Measurements from ENCODE around the gene CD101.

CD101 gene

DNA sequence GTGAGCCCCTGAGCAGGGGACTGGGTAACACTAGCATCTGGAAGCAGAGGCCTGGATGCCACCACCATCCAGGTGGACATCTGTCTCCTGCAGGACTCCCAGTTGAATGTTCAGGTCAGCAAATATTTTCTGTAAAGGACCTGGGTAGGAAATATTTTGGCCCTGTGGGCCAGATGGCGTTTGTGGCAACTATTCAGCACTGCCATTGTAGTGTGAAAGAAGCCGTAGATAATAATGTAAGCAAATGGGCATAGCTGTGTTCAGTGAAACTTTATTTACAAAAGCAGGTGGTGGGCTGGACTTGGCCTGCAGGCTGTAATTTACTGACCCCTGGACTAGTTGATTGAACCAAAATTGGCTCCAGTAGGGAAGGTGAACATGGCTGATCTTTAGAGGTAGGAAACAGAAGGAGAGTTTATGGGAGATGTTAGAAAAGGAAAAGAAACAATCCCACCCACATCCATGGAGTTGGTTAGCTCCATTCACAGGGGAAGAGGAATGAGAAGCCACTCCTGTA is 20.0 kb upstream of the CD101 start:
- Histone ChIP-seq H3K27ac (ENCODE audit: poor library complexity, severe bottlenecking) (no peak overlapping the region), H3K4me3 (ENCODE audit: severe bottlenecking) (no peak overlapping the region), H3K9me3 (ENCODE audit: severe bottlenecking) (no peaks in the 10 kb centered on the region), H3K4me1 (ENCODE audit: insufficient read depth, poor library complexity, severe bottlenecking) (no peaks in the 10 kb centered on the region), H3K36me3 (ENCODE audit: low read depth) (peaks cover 27% of the 10 kb centered on the region), H3K27me3 (ENCODE audit: insufficient read depth, poor library complexity, severe bottlenecking) (no peaks in the 10 kb centered on the region)
- ATAC-seq (ENCODE audit: low read depth) (no peak), DNase-seq (ENCODE audit: low spot score) (no peak)
- TF ChIP-seq, protein P1, sequence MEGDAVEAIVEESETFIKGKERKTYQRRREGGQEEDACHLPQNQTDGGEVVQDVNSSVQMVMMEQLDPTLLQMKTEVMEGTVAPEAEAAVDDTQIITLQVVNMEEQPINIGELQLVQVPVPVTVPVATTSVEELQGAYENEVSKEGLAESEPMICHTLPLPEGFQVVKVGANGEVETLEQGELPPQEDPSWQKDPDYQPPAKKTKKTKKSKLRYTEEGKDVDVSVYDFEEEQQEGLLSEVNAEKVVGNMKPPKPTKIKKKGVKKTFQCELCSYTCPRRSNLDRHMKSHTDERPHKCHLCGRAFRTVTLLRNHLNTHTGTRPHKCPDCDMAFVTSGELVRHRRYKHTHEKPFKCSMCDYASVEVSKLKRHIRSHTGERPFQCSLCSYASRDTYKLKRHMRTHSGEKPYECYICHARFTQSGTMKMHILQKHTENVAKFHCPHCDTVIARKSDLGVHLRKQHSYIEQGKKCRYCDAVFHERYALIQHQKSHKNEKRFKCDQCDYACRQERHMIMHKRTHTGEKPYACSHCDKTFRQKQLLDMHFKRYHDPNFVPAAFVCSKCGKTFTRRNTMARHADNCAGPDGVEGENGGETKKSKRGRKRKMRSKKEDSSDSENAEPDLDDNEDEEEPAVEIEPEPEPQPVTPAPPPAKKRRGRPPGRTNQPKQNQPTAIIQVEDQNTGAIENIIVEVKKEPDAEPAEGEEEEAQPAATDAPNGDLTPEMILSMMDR (IDR thresholded peaks at IDR 0.05; ENCODE audit: poor library complexity, severe bottlenecking) = no peak

DNA sequence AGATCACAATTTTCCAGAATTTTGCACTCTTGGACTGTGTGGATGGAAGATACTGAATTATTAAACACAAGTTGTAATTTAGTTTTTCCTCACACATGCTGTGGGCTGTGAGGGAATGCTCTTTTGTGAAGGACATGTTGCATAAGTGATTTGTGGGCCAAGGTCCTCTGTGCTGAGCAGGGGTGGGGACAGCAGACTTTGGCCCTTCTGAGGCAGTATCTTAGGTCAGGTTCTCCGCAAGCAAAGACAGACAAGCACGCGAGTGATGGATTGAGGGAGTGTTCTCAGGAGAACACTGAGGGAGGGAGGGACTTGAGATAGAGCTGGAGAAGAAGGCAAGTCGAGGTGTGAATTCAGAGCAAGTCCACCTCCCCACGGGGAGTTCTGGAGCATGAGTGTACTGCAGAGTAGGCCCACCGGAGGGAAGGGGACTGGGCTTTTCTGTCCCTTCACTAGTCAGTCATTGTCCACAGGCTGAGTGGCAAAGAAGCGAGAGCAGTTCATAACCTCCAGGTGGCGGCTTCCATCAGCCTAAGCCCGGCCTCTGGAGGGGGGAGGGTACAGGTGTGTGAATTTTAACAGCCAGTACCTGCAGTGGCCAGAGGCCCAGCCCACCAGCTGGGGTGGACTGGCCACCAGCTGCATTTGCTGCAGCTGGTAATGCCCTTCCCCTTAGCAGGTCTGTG is 19.1 kb upstream of the CD101 start:
- TF ChIP-seq, protein P1 (IDR thresholded peaks at IDR 0.05; ENCODE audit: poor library complexity, severe bottlenecking) = no peak
- ATAC-seq (ENCODE audit: low read depth) = no peak
- Histone ChIP-seq H3K27ac (ENCODE audit: poor library complexity, severe bottlenecking) (no peak overlapping the region), H3K9me3 (ENCODE audit: severe bottlenecking) (no peaks in the 10 kb centered on the region), H3K4me1 (ENCODE audit: insufficient read depth, poor library complexity, severe bottlenecking) (no peaks in the 10 kb centered on the region), H3K27me3 (ENCODE audit: insufficient read depth, poor library complexity, severe bottlenecking) (no peaks in the 10 kb centered on the region), H3K4me3 (ENCODE audit: severe bottlenecking) (no peak overlapping the region), H3K36me3 (ENCODE audit: low read depth) (peaks cover 27% of the 10 kb centered on the region)
- no peak for DNase-seq (ENCODE audit: low spot score)

- Histone ChIP-seq H3K9me3 (ENCODE audit: severe bottlenecking) (no peaks in the 10 kb centered on the region), H3K27me3 (ENCODE audit: insufficient read depth, poor library complexity, severe bottlenecking) (no peaks in the 10 kb centered on the region), H3K4me3 (ENCODE audit: severe bottlenecking) (no peak overlapping the region), H3K4me1 (ENCODE audit: insufficient read depth, poor library complexity, severe bottlenecking) (no peaks in the 10 kb centered on the region), H3K36me3 (ENCODE audit: low read depth) (peaks cover 27% of the 10 kb centered on the region), H3K27ac (ENCODE audit: poor library complexity, severe bottlenecking) (no peak overlapping the region)
- no peak for DNase-seq (ENCODE audit: low spot score)
- TF ChIP-seq, protein P1 (IDR thresholded peaks at IDR 0.05; ENCODE audit: poor library complexity, severe bottlenecking) = no peak
- no peak for ATAC-seq (ENCODE audit: low read depth)
These were observed 18.4 kb upstream of the CD101 start for GRCh38 chr1:116983112-116983511.

DNA sequence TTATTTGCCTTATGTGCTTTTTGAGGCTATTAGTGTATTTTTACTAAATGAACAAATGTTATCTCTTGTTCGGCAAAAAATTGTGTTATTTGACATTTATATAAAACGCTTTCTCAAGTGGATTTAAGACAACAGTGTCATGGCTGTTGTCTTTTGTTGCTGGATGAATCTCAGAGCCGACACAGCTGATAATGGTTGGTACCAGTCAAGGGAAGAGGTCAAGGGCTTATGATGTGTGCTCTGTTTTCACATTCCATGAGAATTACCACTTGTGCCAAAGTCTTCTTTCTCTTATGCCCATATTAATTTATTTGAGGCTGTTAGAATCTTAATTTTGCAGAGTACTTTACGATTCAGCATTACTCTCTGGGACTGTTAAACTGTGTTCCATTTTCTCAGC is 17.9 kb upstream of the CD101 start:
- TF ChIP-seq, protein P1 (IDR thresholded peaks at IDR 0.05; ENCODE audit: poor library complexity, severe bottlenecking) = no peak
- no peaks in the 10 kb centered on the region for H3K9me3 ChIP-seq (ENCODE audit: severe bottlenecking)
- ATAC-seq (ENCODE audit: low read depth) (no peak), DNase-seq (ENCODE audit: low spot score) (no peak)
- H3K4me3 ChIP-seq (ENCODE audit: severe bottlenecking) = no peak overlapping the region
- H3K27ac ChIP-seq (ENCODE audit: poor library complexity, severe bottlenecking) = no peak overlapping the region
- H3K27me3 ChIP-seq (ENCODE audit: insufficient read depth, poor library complexity, severe bottlenecking) = no peaks in the 10 kb centered on the region
- peaks cover 27% of the 10 kb centered on the region for H3K36me3 ChIP-seq (ENCODE audit: low read depth)
- peaks cover 4% of the 10 kb centered on the region for H3K4me1 ChIP-seq (ENCODE audit: insufficient read depth, poor library complexity, severe bottlenecking)

Data from RWPE2 (cell line).